Measurements from ENCODE around the gene TRIM2.

Gene TRIM2

GRCh38 chr4:153216546-153216945, 12.3 kb downstream of the TRIM2 start:
- Histone ChIP-seq H3K4me3 (ENCODE audit: low read length in 2 of 2) (no peak overlapping the region), H2AK5ac (ENCODE audit: low read depth, low read length) (no peak overlapping the region), H3K4me2 (ENCODE audit: insufficient read depth, low read length, poor library complexity, severe bottlenecking) (no peak overlapping the region), H3K9ac (ENCODE audit: low read depth, low read length, poor library complexity) (no peak overlapping the region), H3K9me3 (replicated peaks in 1 of 2; ENCODE audit: control insufficient read depth in 2 of 2, insufficient read depth in 1 of 2, low read depth in 1 of 2, low read length in 2 of 2) (peaks cover 0 to 24% of the 10 kb centered on the region in 2 donors), H3K4ac (ENCODE audit: low read length) (no peak overlapping the region), H2BK5ac (ENCODE audit: low read length) (no peak overlapping the region), H3K36me3 (replicated peaks in 1 of 2; ENCODE audit: control insufficient read depth in 2 of 2, insufficient read depth in 2 of 2, low read length in 2 of 2) (peaks cover 0 to 7% of the 10 kb centered on the region in 2 donors), H3K27ac (replicated peaks; ENCODE audit: low read length) (no peak overlapping the region), H2AFZ (ENCODE audit: low read length) (no peak overlapping the region), H3K14ac (ENCODE audit: low read length) (no peak overlapping the region), H3K27me3 (ENCODE audit: control insufficient read depth in 3 of 3, insufficient read depth in 3 of 3, low read depth in 1 of 3, low read length in 3 of 3) (no peaks in the 10 kb centered on the region), H4K8ac (ENCODE audit: low read depth, low read length) (no peak overlapping the region), H3K4me1 (ENCODE audit: control insufficient read depth in 2 of 2, insufficient read depth in 1 of 2, low read depth in 1 of 2, low read length in 2 of 2) (peaks cover 3 to 20% of the 10 kb centered on the region in 2 donors), H2BK12ac (ENCODE audit: low read length) (no peak overlapping the region), H2BK15ac (ENCODE audit: low read length) (no peak overlapping the region), H3K23ac (ENCODE audit: low read depth, low read length, poor library complexity) (no peak overlapping the region), H3K18ac (ENCODE audit: low read length) (no peak overlapping the region), H4K91ac (ENCODE audit: low read depth, low read length, poor library complexity) (no peak overlapping the region), H2BK120ac (ENCODE audit: low read depth, low read length) (no peak overlapping the region), H3K79me1 (ENCODE audit: low read depth, low read length) (no peaks in the 10 kb centered on the region)
- DNase-seq (ENCODE audit: low spot score): no peak
- no CpG with 5 or more reads among the region's 4 CpGs for WGBS, 2 donors (ENCODE audit: extremely low coverage in 2 of 2, insufficient read length in 2 of 2, insufficient replicate concordance in 1 of 2)

DNA sequence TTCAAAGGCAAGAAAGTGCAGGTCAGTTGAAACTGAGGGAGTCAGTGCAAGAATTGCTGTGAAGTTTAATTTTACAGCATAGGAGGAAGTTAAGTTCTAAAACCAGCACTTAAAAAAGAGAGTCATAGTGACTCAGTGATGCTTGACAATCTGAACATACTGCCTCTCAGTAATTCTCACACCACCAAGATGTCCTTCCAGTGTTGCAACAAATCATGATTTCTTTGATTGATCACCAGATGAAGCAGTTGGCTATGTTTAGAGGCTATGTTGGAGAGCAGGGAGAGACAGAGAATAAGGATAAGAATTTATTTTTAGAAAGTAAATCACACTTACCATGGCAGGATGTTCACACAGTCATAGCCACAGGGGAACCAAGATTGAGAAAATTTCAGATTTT, 13.2 kb downstream of the TRIM2 start:
- no peak overlapping the region for H3K14ac ChIP-seq (ENCODE audit: low read length)
- no peak overlapping the region for H3K18ac ChIP-seq (ENCODE audit: low read length)
- H2BK12ac ChIP-seq (ENCODE audit: low read length): no peak overlapping the region
- H3K4me1 ChIP-seq (ENCODE audit: control insufficient read depth in 2 of 2, insufficient read depth in 1 of 2, low read depth in 1 of 2, low read length in 2 of 2): peaks cover 3 to 21% of the 10 kb centered on the region in 2 donors
- no peak overlapping the region for H2BK15ac ChIP-seq (ENCODE audit: low read length)
- H3K36me3 ChIP-seq (replicated peaks in 1 of 2; ENCODE audit: control insufficient read depth in 2 of 2, insufficient read depth in 2 of 2, low read length in 2 of 2): peaks cover 0 to 7% of the 10 kb centered on the region in 2 donors
- H3K79me1 ChIP-seq (ENCODE audit: low read depth, low read length): no peaks in the 10 kb centered on the region
- H4K8ac ChIP-seq (ENCODE audit: low read depth, low read length): no peak overlapping the region
- no peak overlapping the region for H3K23ac ChIP-seq (ENCODE audit: low read depth, low read length, poor library complexity)
- no peak overlapping the region for H3K4ac ChIP-seq (ENCODE audit: low read length)
- H2BK120ac ChIP-seq (ENCODE audit: low read depth, low read length): no peak overlapping the region
- no peak overlapping the region for H4K91ac ChIP-seq (ENCODE audit: low read depth, low read length, poor library complexity)
- no peak overlapping the region for H3K9ac ChIP-seq (ENCODE audit: low read depth, low read length, poor library complexity)
- no peaks in the 10 kb centered on the region for H3K27me3 ChIP-seq (ENCODE audit: control insufficient read depth in 3 of 3, insufficient read depth in 3 of 3, low read depth in 1 of 3, low read length in 3 of 3)
- peaks cover 0 to 24% of the 10 kb centered on the region in 2 donors for H3K9me3 ChIP-seq (replicated peaks in 1 of 2; ENCODE audit: control insufficient read depth in 2 of 2, insufficient read depth in 1 of 2, low read depth in 1 of 2, low read length in 2 of 2)
- no peak for DNase-seq (ENCODE audit: low spot score)
- H3K27ac ChIP-seq (replicated peaks; ENCODE audit: low read length): no peak overlapping the region
- no peak overlapping the region for H2AFZ ChIP-seq (ENCODE audit: low read length)
- no peak overlapping the region for H3K4me2 ChIP-seq (ENCODE audit: insufficient read depth, low read length, poor library complexity, severe bottlenecking)
- no peak overlapping the region for H2AK5ac ChIP-seq (ENCODE audit: low read depth, low read length)
- H3K4me3 ChIP-seq (ENCODE audit: low read length in 2 of 2): no peak overlapping the region
- H2BK5ac ChIP-seq (ENCODE audit: low read length): no peak overlapping the region

- no peak overlapping the region for H3K18ac ChIP-seq (ENCODE audit: low read length)
- no peak overlapping the region for H4K91ac ChIP-seq (ENCODE audit: low read depth, low read length, poor library complexity)
- peaks cover 4 to 20% of the 10 kb centered on the region in 2 donors for H3K4me1 ChIP-seq (ENCODE audit: control insufficient read depth in 2 of 2, insufficient read depth in 1 of 2, low read depth in 1 of 2, low read length in 2 of 2)
- no peak overlapping the region for H4K8ac ChIP-seq (ENCODE audit: low read depth, low read length)
- no peak overlapping the region for H3K4me2 ChIP-seq (ENCODE audit: insufficient read depth, low read length, poor library complexity, severe bottlenecking)
- H2BK120ac ChIP-seq (ENCODE audit: low read depth, low read length): no peak overlapping the region
- no peak overlapping the region for H3K14ac ChIP-seq (ENCODE audit: low read length)
- DNase-seq (ENCODE audit: low spot score): no peak
- H2BK15ac ChIP-seq (ENCODE audit: low read length): no peak overlapping the region
- H3K79me1 ChIP-seq (ENCODE audit: low read depth, low read length): no peaks in the 10 kb centered on the region
- H2BK12ac ChIP-seq (ENCODE audit: low read length): no peak overlapping the region
- H3K27me3 ChIP-seq (ENCODE audit: control insufficient read depth in 3 of 3, insufficient read depth in 3 of 3, low read depth in 1 of 3, low read length in 3 of 3): no peaks in the 10 kb centered on the region
- no CpG with 5 or more reads among the region's 3 CpGs for WGBS, 2 donors (ENCODE audit: extremely low coverage in 2 of 2, insufficient read length in 2 of 2, insufficient replicate concordance in 1 of 2)
- H3K23ac ChIP-seq (ENCODE audit: low read depth, low read length, poor library complexity): no peak overlapping the region
- no peak overlapping the region for H2AFZ ChIP-seq (ENCODE audit: low read length)
- H3K4me3 ChIP-seq (ENCODE audit: low read length in 2 of 2): no peak overlapping the region
- H3K9ac ChIP-seq (ENCODE audit: low read depth, low read length, poor library complexity): no peak overlapping the region
- H3K36me3 ChIP-seq (replicated peaks in 1 of 2; ENCODE audit: control insufficient read depth in 2 of 2, insufficient read depth in 2 of 2, low read length in 2 of 2): peaks cover 0 to 7% of the 10 kb centered on the region in 2 donors
- peaks cover 0 to 24% of the 10 kb centered on the region in 2 donors for H3K9me3 ChIP-seq (replicated peaks in 1 of 2; ENCODE audit: control insufficient read depth in 2 of 2, insufficient read depth in 1 of 2, low read depth in 1 of 2, low read length in 2 of 2)
- H3K4ac ChIP-seq (ENCODE audit: low read length): no peak overlapping the region
- no peak overlapping the region for H2AK5ac ChIP-seq (ENCODE audit: low read depth, low read length)
- H2BK5ac ChIP-seq (ENCODE audit: low read length): no peak overlapping the region
- H3K27ac ChIP-seq (replicated peaks; ENCODE audit: low read length): no peak overlapping the region
Observed at GRCh38 chr4:153218961-153219360, 14.7 kb downstream of the TRIM2 start.

- Histone ChIP-seq H3K4me3 (ENCODE audit: low read length in 2 of 2) (no peak overlapping the region), H3K9me3 (replicated peaks in 1 of 2; ENCODE audit: control insufficient read depth in 2 of 2, insufficient read depth in 1 of 2, low read depth in 1 of 2, low read length in 2 of 2) (peaks cover 0 to 39% of the 10 kb centered on the region in 2 donors), H3K4me1 (ENCODE audit: control insufficient read depth in 2 of 2, insufficient read depth in 1 of 2, low read depth in 1 of 2, low read length in 2 of 2) (peaks cover 7 to 23% of the 10 kb centered on the region in 2 donors), H3K4me2 (ENCODE audit: insufficient read depth, low read length, poor library complexity, severe bottlenecking) (no peak overlapping the region), H3K36me3 (replicated peaks in 1 of 2; ENCODE audit: control insufficient read depth in 2 of 2, insufficient read depth in 2 of 2, low read length in 2 of 2) (peaks cover 0 to 25% of the 10 kb centered on the region in 2 donors), H2BK15ac (ENCODE audit: low read length) (no peak overlapping the region), H2BK120ac (ENCODE audit: low read depth, low read length) (no peak overlapping the region), H3K79me1 (ENCODE audit: low read depth, low read length) (no peaks in the 10 kb centered on the region), H3K4ac (ENCODE audit: low read length) (no peak overlapping the region), H4K91ac (ENCODE audit: low read depth, low read length, poor library complexity) (no peak overlapping the region), H4K8ac (ENCODE audit: low read depth, low read length) (no peak overlapping the region), H2BK12ac (ENCODE audit: low read length) (no peak overlapping the region), H3K14ac (ENCODE audit: low read length) (no peak overlapping the region), H3K27me3 (ENCODE audit: control insufficient read depth in 3 of 3, insufficient read depth in 3 of 3, low read depth in 1 of 3, low read length in 3 of 3) (no peaks in the 10 kb centered on the region), H3K18ac (ENCODE audit: low read length) (no peak overlapping the region), H3K9ac (ENCODE audit: low read depth, low read length, poor library complexity) (no peak overlapping the region), H2AK5ac (ENCODE audit: low read depth, low read length) (no peak overlapping the region), H2BK5ac (ENCODE audit: low read length) (no peak overlapping the region), H3K23ac (ENCODE audit: low read depth, low read length, poor library complexity) (no peak overlapping the region), H3K27ac (replicated peaks; ENCODE audit: low read length) (no peak overlapping the region), H2AFZ (ENCODE audit: low read length) (no peak overlapping the region)
- no CpG with 5 or more reads among the region's 5 CpGs for WGBS, 2 donors (ENCODE audit: extremely low coverage in 2 of 2, insufficient read length in 2 of 2, insufficient replicate concordance in 1 of 2)
- no peak for DNase-seq (ENCODE audit: low spot score)
Observed at GRCh38 chr4:153220682-153221395, 16.6 kb downstream of the TRIM2 start.
